ENCODE results near the gene VIPR2.

Gene VIPR2

DNA sequence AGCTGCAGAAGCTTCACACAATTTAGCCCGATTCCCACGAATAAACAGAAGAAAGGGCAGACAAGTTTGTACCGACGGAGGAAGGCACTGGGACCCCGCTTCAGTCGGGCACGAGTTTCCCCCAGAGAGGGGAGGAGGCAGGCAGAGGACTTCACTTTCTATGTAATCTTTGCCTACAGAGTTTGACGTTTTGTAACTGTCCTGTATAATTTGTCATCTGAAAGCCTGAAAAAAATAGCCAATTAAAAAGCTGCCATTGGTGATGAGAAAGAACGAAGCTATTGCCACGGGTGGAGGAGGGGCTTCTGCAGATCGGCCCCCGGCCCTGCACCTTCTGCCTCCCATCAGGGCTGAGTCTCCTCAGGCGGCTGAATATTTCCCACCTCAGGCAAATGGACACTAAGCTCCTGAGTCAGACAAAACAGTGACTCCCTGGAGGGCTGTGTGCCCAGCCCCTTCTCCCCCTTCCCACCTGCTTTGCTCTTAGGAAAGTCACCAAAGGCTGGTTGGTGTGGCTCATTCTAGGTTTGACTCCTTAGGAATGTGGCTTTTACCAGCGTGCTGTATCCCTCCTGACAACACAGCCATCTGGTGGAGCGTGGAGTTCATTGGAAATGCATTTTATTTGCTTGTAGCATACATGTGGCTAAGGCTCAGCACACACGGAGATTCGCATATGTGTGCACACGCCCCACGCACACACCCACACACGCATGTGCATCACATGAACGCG, 117.4 kb downstream of the VIPR2 start:
- ChIA-PET POLR2A (no interaction called here), CTCF (no interaction called here)
- Histone ChIP-seq H3K27ac (ENCODE audit: insufficient read depth in 1 of 2, low read depth in 1 of 2, low read length in 2 of 2, poor library complexity in 1 of 2, severe bottlenecking in 2 of 2) (no peak overlapping the region), H3K36me3 (ENCODE audit: control insufficient read depth in 4 of 4, insufficient read depth in 4 of 4, low read length in 3 of 4) (no peaks in the 10 kb centered on the region), H3K4me3 (ENCODE audit: control insufficient read depth in 1 of 7, extremely low read depth in 1 of 7, insufficient read depth in 4 of 7, low read depth in 2 of 7, low read length in 6 of 7) (no peak overlapping the region), H3K9me3 (ENCODE audit: control extremely low read depth in 1 of 5, control insufficient read depth in 4 of 5, insufficient read depth in 2 of 5, low read depth in 1 of 5, low read length in 4 of 5) (peaks cover 0 to 5% (median 0%) of the 10 kb centered on the region in 5 experiments), H3K27me3 (replicated peaks in 2 of 5; ENCODE audit: control insufficient read depth in 4 of 5, insufficient read depth in 5 of 5, low read length in 4 of 5) (peaks cover 0 to 39% (median 9%) of the 10 kb centered on the region in 5 experiments), H3K4me1 (ENCODE audit: control extremely low read depth in 1 of 4, control insufficient read depth in 4 of 4, insufficient read depth in 4 of 4, low read length in 3 of 4) (peaks cover 0 to 10% (median 8%) of the 10 kb centered on the region in 4 experiments)
- 93% methylated on average over 20 of the region's 22 CpGs for WGBS (ENCODE audit: insufficient coverage)
- no peak for DNase-seq

- CTCF ChIA-PET = no interaction called here
- DNase-seq = no peak
These were observed 118.2 kb downstream of the VIPR2 start for GRCh38 chr7:159026271-159027055.

GRCh38 chr7:159025161-159025779, 119.4 kb downstream of the VIPR2 start:
- ChIA-PET POLR2A (no interaction called here), CTCF (no interaction called here)
- Histone ChIP-seq H3K4me3 (ENCODE audit: control insufficient read depth in 1 of 7, extremely low read depth in 1 of 7, insufficient read depth in 4 of 7, low read depth in 2 of 7, low read length in 6 of 7) (no peak overlapping the region), H3K36me3 (ENCODE audit: control insufficient read depth in 4 of 4, insufficient read depth in 4 of 4, low read length in 3 of 4) (no peaks in the 10 kb centered on the region), H3K27ac (ENCODE audit: insufficient read depth in 1 of 2, low read depth in 1 of 2, low read length in 2 of 2, poor library complexity in 1 of 2, severe bottlenecking in 2 of 2) (no peak overlapping the region), H3K9me3 (ENCODE audit: control extremely low read depth in 1 of 5, control insufficient read depth in 4 of 5, insufficient read depth in 2 of 5, low read depth in 1 of 5, low read length in 4 of 5) (peaks cover 0 to 11% (median 3%) of the 10 kb centered on the region in 5 experiments), H3K27me3 (replicated peaks in 2 of 5; ENCODE audit: control insufficient read depth in 4 of 5, insufficient read depth in 5 of 5, low read length in 4 of 5) (peaks cover 0 to 20% (median 4%) of the 10 kb centered on the region in 5 experiments), H3K4me1 (ENCODE audit: control extremely low read depth in 1 of 4, control insufficient read depth in 4 of 4, insufficient read depth in 4 of 4, low read length in 3 of 4) (peaks cover 0 to 1% (median under 1%) of the 10 kb centered on the region in 4 experiments)
- DNase-seq = no peak
- 93% methylated on average over 16 of the region's 20 CpGs for WGBS (ENCODE audit: insufficient coverage)

More at GRCh38 chr7:159026271-159027055, 118.2 kb downstream of the VIPR2 start:
- no peaks in the 10 kb centered on the region for H3K36me3 ChIP-seq (ENCODE audit: control insufficient read depth in 4 of 4, insufficient read depth in 4 of 4, low read length in 3 of 4)
- no peak overlapping the region for H3K27ac ChIP-seq (ENCODE audit: insufficient read depth in 1 of 2, low read depth in 1 of 2, low read length in 2 of 2, poor library complexity in 1 of 2, severe bottlenecking in 2 of 2)
- H3K9me3 ChIP-seq (ENCODE audit: control extremely low read depth in 1 of 5, control insufficient read depth in 4 of 5, insufficient read depth in 2 of 5, low read depth in 1 of 5, low read length in 4 of 5) = peaks cover 0 to 5% (median 0%) of the 10 kb centered on the region in 5 experiments
- no peak overlapping the region for H3K4me3 ChIP-seq (ENCODE audit: control insufficient read depth in 1 of 7, extremely low read depth in 1 of 7, insufficient read depth in 4 of 7, low read depth in 2 of 7, low read length in 6 of 7)
- H3K27me3 ChIP-seq (replicated peaks in 2 of 5; ENCODE audit: control insufficient read depth in 4 of 5, insufficient read depth in 5 of 5, low read length in 4 of 5) = peaks cover 0 to 32% (median 9%) of the 10 kb centered on the region in 5 experiments
- peaks cover 0 to 10% (median 8%) of the 10 kb centered on the region in 4 experiments for H3K4me1 ChIP-seq (ENCODE audit: control extremely low read depth in 1 of 4, control insufficient read depth in 4 of 4, insufficient read depth in 4 of 4, low read length in 3 of 4)
- 88% methylated on average over 33 of the region's 33 CpGs for WGBS (ENCODE audit: insufficient coverage)
- POLR2A ChIA-PET = no interaction called here

DNA sequence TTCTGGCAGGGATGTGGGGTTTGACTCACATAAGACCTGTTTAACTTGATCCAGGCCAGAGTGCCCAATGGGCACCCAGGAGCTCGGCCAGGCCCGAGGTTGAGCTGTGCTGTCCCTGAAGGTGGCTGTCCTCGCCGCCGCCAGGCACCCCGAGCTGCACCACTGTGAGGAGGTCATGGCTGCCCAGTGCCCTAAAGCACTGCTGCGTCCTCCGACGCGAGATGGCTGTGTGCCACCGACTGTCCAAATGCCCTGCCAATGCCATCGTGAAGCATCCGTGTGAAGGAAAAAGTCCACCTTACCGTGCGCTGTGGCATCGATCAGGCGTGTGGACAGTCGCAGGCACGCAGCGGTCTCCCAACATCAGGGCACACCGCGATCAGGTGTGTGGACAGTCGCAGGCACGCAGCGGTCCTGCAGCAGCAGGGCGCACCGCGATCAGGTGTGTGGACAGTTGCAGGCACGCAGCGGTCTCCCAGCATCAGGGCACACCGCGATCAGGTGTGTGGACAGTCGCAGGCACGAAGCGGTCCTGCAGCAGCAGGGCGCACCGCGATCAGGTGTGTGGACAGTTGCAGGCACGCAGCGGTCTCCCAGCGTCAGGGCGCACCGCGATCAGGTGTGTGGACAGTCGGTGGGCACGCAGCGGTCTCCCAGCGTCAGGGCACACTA, 120.3 kb downstream of the VIPR2 start:
- Histone ChIP-seq H3K9me3 (ENCODE audit: control extremely low read depth in 1 of 5, control insufficient read depth in 4 of 5, insufficient read depth in 2 of 5, low read depth in 1 of 5, low read length in 4 of 5) (peaks cover 0 to 9% (median 3%) of the 10 kb centered on the region in 5 experiments), H3K4me3 (ENCODE audit: control insufficient read depth in 1 of 7, extremely low read depth in 1 of 7, insufficient read depth in 4 of 7, low read depth in 2 of 7, low read length in 6 of 7) (no peak overlapping the region), H3K36me3 (ENCODE audit: control insufficient read depth in 4 of 4, insufficient read depth in 4 of 4, low read length in 3 of 4) (no peaks in the 10 kb centered on the region), H3K27ac (ENCODE audit: insufficient read depth in 1 of 2, low read depth in 1 of 2, low read length in 2 of 2, poor library complexity in 1 of 2, severe bottlenecking in 2 of 2) (no peak overlapping the region), H3K27me3 (replicated peaks in 2 of 5; ENCODE audit: control insufficient read depth in 4 of 5, insufficient read depth in 5 of 5, low read length in 4 of 5) (peaks cover 0 to 14% (median 0%) of the 10 kb centered on the region in 5 experiments), H3K4me1 (ENCODE audit: control extremely low read depth in 1 of 4, control insufficient read depth in 4 of 4, insufficient read depth in 4 of 4, low read length in 3 of 4) (no peaks in the 10 kb centered on the region)
- 93% methylated on average over 48 of the region's 48 CpGs for WGBS (ENCODE audit: insufficient coverage)
- DNase-seq = no peak
- CTCF ChIA-PET = no interaction called here
- POLR2A ChIA-PET = no interaction called here

GRCh38 chr7:159023746-159024145, 120.9 kb downstream of the VIPR2 start:
- Histone ChIP-seq H3K9me3 (ENCODE audit: control extremely low read depth in 1 of 5, control insufficient read depth in 4 of 5, insufficient read depth in 2 of 5, low read depth in 1 of 5, low read length in 4 of 5) (peaks cover 0 to 7% (median 3%) of the 10 kb centered on the region in 5 experiments), H3K27ac (ENCODE audit: insufficient read depth in 1 of 2, low read depth in 1 of 2, low read length in 2 of 2, poor library complexity in 1 of 2, severe bottlenecking in 2 of 2) (no peak overlapping the region), H3K4me3 (ENCODE audit: control insufficient read depth in 1 of 7, extremely low read depth in 1 of 7, insufficient read depth in 4 of 7, low read depth in 2 of 7, low read length in 6 of 7) (no peak overlapping the region), H3K4me1 (ENCODE audit: control extremely low read depth in 1 of 4, control insufficient read depth in 4 of 4, insufficient read depth in 4 of 4, low read length in 3 of 4) (peaks cover 0 to 4% (median 0%) of the 10 kb centered on the region in 4 experiments), H3K36me3 (ENCODE audit: control insufficient read depth in 4 of 4, insufficient read depth in 4 of 4, low read length in 3 of 4) (no peaks in the 10 kb centered on the region), H3K27me3 (replicated peaks in 2 of 5; ENCODE audit: control insufficient read depth in 4 of 5, insufficient read depth in 5 of 5, low read length in 4 of 5) (peaks cover 0 to 7% (median 0%) of the 10 kb centered on the region in 5 experiments)
- POLR2A ChIA-PET = no interaction called here
- CTCF ChIA-PET = no interaction called here
- DNase-seq = no peak
- WGBS (ENCODE audit: insufficient coverage) = 99% methylated on average over 10 of the region's 12 CpGs

GRCh38 chr7:159023206-159023605, 121.5 kb downstream of the VIPR2 start:
- Histone ChIP-seq H3K27me3 (replicated peaks in 2 of 5; ENCODE audit: control insufficient read depth in 4 of 5, insufficient read depth in 5 of 5, low read length in 4 of 5) (peaks cover 0 to 2% (median 0%) of the 10 kb centered on the region in 5 experiments), H3K27ac (ENCODE audit: insufficient read depth in 1 of 2, low read depth in 1 of 2, low read length in 2 of 2, poor library complexity in 1 of 2, severe bottlenecking in 2 of 2) (no peak overlapping the region), H3K4me3 (ENCODE audit: control insufficient read depth in 1 of 7, extremely low read depth in 1 of 7, insufficient read depth in 4 of 7, low read depth in 2 of 7, low read length in 6 of 7) (no peak overlapping the region), H3K36me3 (ENCODE audit: control insufficient read depth in 4 of 4, insufficient read depth in 4 of 4, low read length in 3 of 4) (no peaks in the 10 kb centered on the region), H3K4me1 (ENCODE audit: control extremely low read depth in 1 of 4, control insufficient read depth in 4 of 4, insufficient read depth in 4 of 4, low read length in 3 of 4) (peaks cover 0 to 4% (median 0%) of the 10 kb centered on the region in 4 experiments), H3K9me3 (ENCODE audit: control extremely low read depth in 1 of 5, control insufficient read depth in 4 of 5, insufficient read depth in 2 of 5, low read depth in 1 of 5, low read length in 4 of 5) (peaks cover 0 to 7% (median 3%) of the 10 kb centered on the region in 5 experiments)
- ChIA-PET CTCF (no interaction called here), POLR2A (no interaction called here)
- no peak for DNase-seq
- 99% methylated on average over 8 of the region's 17 CpGs for WGBS (ENCODE audit: insufficient coverage)
